NCI-H1092 (cell line): Measurements from ENCODE around the gene DRG2.

Experiments
- DNase-seq: peaks from one replicate; lab custom pipeline; 2025; lab: John Stamatoyannopoulos, UW

The DRG2 gene

GRCh38 chr17:18076936-18077335 is 10.8 kb upstream of the DRG2 start:
- DNase-seq = no peak

- DNase-seq = no peak
Observed at GRCh38 chr17:18079543-18079942, 8.2 kb upstream of the DRG2 start.

GRCh38 chr17:18084256-18084655 is 3.5 kb upstream of the DRG2 start:
- DNase-seq = no peak

DNA sequence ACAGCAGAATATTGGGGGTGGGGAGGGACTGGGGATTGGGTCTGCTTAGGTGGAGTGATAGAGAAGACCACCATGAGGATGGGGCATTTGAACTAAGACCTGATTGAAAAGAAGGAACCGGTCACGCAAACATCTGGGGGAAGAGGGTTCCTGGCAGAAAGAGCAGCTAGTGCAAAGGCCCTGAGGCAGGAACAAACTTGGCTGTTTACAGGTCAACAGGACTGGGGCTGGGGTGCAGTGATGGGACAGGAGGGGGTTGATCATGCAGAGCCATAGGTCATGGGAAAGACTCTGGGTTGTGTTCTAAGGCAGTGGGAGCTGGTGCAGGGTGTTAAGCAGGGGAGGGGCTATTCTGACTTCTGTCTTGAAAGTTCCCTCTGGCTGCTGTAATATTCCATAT is 1.9 kb downstream of the DRG2 start:
- no peak for DNase-seq

DNA sequence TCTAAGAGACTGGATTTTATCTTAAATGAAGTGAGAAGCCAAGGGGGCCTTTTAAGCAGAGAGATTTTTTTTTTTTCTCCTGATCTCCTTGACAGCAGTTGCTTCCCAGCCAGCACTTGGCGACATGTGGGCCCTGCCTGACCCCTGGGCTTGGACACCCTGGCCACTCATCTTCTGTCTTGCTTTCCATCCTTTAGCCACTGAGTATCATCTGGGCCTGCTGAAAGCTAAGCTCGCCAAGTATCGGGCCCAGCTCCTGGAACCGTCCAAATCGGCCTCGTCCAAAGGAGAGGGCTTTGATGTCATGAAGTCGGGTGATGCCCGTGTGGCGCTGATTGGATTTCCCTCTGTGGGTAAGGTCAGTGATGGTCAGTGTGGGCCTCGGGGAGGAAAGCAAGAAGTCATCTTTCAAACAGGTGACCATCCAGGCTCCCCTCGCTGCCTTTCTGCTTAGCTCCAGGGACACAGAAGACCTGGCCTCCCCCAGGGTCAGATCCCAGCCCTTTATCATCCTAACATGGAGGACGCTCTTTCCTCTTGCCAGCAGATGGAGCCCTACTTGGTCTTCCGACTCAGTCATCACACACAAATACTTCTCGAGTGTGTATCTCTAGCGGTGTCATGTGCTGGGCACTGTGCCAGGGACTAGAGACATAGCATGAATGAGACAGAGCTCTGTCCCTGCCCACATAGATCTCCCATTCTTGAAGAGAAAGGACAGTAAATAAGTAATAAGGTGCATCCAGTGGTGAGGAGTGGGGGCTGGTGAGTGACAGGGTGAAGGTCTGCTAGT is 6.1 kb downstream of the DRG2 start:
- no peak for DNase-seq

DNA sequence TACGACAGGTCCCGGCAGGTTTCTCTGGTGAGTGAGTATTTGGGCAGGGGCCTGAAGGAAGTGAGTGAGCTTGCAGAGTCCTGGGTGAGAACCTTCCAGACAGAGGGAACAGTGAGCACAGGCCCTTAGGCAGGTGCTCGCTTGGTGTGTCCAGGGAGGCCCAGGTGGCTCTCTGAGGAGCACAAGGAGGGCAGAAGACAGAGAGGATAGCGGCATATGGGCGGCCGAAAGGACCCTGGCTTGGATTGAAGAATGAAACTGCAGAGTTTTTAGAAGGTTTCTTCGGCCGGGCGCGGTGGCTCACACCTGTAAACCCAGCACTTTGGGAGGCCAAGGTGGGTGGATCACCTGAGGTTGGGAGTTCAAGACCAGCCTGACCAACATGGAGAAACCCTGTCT is 6.7 kb downstream of the DRG2 start:
- no peak for DNase-seq

DNA sequence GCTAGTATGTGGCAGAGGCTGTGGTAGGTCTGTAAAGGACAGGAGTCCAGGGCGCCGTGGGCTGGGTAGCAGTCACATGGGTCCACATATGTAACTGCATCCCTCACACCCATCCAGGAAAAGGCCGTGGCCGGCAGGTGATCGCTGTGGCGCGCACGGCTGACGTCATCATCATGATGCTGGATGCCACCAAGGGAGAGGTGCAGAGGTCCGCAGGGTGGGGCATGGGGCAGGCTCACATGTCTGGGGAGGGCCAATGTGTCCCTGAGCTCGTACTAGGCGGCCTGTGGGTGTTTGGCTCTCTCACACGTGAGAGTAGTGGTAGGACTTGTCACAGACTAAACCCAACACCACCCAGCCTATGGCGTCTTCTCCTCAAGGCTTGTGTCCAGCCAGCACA is 11.8 kb downstream of the DRG2 start:
- DNase-seq = no peak

GRCh38 chr17:18100616-18101015 is 12.9 kb downstream of the DRG2 start:
- DNase-seq = no peak

GRCh38 chr17:18101828-18102227 is 14.1 kb downstream of the DRG2 start:
- no peak for DNase-seq

DNA sequence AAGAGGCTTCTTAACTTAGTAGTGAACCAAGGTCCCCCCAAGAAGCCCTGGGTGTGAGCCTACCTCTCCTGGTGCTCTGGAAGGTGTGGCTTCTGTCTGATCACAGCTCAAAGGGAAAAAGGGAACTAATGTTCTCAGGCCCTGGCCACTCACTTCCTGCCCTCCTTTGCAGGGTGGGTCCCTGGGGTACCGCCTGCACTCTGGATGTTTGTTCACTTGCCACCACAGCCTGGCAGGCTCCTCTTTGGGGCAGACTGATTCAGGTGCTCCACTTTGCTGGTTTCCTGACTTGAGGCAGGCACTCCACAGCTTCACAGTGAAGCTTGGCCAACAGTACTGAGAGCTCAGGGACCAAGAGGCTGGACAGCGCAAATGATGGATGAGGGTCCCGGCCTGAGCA is 14.9 kb downstream of the DRG2 start:
- DNase-seq = no peak

- DNase-seq = no peak
Observed at GRCh38 chr17:18105027-18105426, 17.3 kb downstream of the DRG2 start.

- DNase-seq = no peak
Observed at GRCh38 chr17:18105595-18105994, 17.8 kb downstream of the DRG2 start.

DNA sequence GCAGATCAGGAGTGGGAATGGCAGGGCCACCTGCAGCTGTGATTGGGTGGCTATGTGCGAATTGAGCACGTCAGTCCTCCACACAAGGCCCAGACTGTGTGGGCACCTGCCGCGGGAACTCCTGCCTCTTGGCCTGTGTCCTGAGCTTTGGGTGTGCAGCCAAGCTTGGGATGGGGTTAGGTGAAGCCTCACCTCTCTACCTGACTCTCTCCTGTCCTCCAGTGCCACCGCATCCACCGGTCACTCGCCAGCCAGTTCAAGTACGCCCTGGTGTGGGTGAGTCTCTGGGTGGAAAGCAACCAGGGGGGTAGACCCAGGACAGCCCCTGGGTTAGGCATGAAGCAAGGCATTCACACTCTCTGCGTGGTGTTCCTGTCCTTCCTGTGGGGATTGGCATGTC is 18.5 kb downstream of the DRG2 start:
- DNase-seq = no peak

GRCh38 chr17:18107061-18107790 is 19.5 kb downstream of the DRG2 start:
- DNase-seq = no peak

GRCh38 chr17:18107971-18108370 is 20.2 kb downstream of the DRG2 start:
- DNase-seq = no peak

- DNase-seq = no peak
Observed at GRCh38 chr17:18108401-18109312, 20.9 kb downstream of the DRG2 start, which contains the start of gene MYO15A. Gene MYO15A, plus strand, starts transcription at chr17:18108756. Its CDS starts 10,045 bp downstream, at chr17:18118801.

DNA sequence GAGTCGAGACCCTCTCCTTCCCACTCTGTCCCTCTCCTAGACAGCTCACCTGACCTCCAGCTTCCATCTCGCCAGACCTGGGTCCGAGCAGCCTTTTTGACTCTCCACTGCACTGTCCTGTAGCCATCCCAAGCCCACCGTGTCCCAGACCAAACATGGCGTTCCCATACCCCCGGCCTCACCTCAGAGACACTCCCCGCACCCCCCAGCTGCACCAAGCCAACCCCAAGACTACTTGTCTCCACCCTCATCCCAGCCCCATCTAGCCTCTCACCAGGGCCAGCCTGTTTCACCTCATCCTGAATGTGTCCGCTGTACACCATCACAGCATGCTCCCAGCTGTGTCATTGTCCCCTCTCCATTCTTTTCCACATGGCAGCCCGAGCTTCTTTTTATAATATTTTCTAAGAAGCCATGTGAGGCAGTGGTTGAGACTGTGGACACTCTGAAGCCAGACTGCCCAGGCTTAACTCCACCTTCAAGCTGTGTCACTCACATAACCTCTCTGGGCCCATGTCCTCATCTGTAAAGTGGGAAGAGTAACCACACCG is 22.3 kb downstream of the DRG2 start:
- DNase-seq = no peak

DNA sequence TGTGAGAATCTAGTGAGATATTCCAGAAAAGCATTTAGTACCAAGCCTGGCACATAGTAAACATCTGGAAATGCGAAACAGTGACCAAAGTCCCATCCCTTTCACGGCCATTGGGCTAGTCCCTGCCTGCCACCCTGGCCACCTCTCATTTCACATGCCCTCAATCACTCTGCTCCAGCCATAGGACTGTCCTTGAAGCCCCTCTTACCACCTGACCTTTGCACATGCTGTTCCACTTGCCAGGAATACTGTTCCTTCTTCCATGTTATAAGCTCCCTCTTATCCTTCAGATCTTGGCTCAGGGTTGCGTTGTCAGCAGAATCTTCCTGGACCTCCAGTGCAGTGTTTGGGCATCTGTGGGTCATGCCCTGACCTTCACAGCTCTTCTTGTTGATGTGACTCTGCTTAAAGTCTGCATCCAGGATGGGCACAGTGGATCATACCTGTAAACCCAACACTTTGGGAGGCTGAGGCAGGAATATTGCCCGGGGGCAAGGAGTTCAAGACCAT is 22.9 kb downstream of the DRG2 start:
- no peak for DNase-seq

- no peak for DNase-seq
Observed at GRCh38 chr17:18111330-18111971, 23.7 kb downstream of the DRG2 start.

- DNase-seq = no peak
Observed at GRCh38 chr17:18115517-18115916, 27.8 kb downstream of the DRG2 start.

- no peak for DNase-seq
Observed at GRCh38 chr17:18116078-18116477, 28.3 kb downstream of the DRG2 start.
